ENCODE measurements around the gene OLA1.

- TF ChIP-seq CTCF (IDR thresholded peaks at IDR 0.05) (0 out of 2 replicates have a peak, but pooled peaks have one; percentile 5), POLR2AphosphoS5 (IDR thresholded peaks at IDR 0.05; ENCODE audit: low read depth, low read length) (no peak)
Measured at GRCh38 chr2:174090476-174090875, 157.9 kb downstream of the OLA1 start.
